Measurements from ENCODE around the gene GRK5.

GRCh38 chr10:119237722-119238436, 30.5 kb downstream of the GRK5 start:
- TF ChIP-seq CTCF (conservative IDR thresholded peaks at IDR 0.05; ENCODE audit: low read length) = no peak
- TF ChIP-seq EZH2phosphoT487 (IDR thresholded peaks at IDR 0.05; ENCODE audit: borderline replicate concordance) = no peak

Data from Loucy (cell line).